ENCODE measurements around the gene OR2AE1.

Gene OR2AE1

DNA sequence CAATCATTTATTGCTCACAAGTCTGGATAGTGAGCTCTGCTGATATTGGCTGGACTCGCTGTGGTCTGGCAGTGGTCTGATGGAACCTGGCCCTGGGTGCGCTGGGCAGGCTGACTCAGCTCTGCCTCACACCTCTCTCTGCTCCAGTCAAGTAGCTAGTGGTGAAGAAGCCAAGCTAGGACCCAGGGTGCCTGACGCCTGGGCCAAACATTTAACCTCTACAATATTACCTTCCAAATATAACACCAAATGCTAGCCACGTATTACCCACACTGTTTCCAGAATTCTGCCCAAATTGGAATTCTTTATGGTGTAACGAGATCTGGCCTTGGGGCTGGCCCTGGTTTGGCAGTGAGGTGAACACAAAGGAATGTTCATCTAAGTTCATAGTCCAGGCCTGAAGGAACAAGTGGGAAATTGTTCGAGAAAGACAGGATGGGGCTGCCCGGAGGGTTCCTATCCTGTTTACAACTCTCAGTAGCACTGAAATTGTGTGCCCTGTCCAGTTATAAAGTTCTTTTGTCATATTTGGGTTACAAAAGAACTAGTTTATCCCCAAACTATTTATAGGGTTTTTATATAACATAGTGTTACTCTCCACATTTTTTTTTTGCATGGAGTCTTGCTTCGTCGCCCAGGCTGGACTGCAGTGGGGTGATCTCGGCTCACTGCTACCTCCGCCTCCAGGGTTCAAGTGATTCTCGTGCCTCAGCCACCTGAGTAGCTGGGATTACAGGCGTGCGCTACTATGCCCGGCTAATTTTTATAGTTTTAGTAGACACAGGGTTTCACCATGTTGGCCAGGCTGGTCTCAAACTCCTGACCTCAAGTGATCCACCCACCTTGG is 16.3 kb downstream of the OR2AE1 start:
- DNase-seq (ENCODE audit: low spot score) = no peak

DNA sequence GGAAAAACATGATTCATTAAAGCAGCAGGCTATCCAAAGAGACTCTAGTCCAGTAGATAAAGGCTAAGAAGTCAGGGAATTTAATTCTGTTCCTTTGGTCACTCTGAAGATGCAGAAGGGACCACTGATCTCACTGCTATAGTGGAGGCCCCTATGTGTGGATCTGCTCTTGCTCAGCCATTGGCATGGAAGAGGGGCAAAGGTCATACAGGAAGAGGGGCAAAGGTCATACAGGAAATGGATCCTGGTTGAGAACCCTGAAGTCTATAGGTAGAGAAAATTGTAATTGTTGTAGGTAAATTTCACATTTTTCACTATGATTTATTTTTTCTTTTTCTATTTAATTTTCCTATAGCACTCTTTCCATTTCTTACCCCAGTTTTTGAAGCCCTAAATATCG is 21.6 kb downstream of the OR2AE1 start:
- DNase-seq (ENCODE audit: low spot score) = no peak

DNA sequence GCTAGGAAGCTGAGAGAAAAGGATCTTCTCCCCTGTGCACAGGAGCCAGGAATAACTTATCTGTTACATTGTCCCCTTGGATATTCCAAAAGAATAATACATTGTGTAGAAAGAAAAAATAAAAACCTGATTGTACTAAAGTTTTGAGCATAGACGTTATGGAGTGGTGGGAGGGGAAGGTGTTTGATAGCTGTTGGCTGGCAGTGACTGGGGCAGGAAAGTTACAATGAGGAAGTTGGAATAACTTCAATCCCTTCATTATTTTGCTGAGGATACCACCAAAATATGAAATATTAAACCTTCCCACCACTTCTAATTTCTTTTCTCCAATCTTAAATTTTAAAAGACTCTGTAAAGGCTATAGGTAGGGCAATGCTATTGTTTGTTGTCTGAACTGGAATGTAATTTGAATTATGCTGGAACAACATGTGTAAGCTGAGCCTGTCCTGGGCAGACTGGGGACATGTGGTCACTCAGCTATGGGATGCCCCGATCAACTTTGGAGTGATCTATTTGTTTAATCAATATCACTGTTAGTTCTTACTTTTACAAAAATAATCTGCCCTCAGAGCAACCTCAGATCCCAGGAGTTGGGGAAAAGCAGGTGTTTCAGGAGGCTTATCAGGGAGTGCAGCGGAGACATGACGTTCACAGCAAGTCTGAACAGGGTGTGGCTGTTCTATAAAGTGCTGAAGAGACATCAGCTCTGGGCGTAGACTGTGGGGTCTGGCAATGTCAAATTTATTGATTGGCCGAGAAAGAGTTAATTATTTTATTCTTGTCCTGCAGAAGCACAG is 28.2 kb downstream of the OR2AE1 start:
- DNase-seq (ENCODE audit: low spot score) = no peak

DNA sequence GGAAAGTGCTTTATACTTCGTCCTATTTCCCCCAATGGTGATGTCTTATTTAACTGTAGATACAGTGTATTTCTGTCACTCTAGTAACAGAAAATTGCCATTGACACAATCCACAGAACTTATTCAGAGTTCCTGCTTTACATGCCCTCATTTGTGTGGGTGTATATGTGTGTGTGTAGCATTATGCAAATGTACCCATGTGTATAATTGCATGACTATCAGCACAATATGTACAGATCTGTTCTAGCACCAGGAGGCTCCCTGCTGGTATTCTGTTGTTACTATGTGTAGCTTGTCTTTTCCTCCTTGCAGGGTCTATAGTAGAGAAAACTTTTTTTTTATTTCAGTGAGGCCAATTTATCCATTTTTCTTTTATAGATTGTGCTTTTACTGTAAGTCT is 32.5 kb downstream of the OR2AE1 start:
- no peak for DNase-seq (ENCODE audit: low spot score)

DNA sequence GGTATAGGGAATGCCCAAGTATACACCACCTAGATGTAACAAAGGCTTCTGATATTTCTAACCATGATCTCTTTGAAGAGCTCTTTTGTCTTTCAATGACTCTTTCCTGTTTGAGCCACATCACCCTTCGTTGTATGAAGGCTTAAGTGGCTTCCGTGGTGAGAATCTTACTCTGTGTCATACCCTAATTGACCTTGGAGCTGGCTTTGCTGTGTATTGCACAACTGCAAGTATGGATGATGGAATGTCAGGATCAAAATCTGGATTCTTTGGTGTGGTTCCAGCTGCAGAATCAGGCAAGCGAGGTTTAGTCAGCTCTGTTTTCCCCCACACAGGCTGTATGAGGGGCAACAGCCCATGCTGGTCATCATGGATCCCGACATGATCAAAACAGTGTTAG is 33.0 kb downstream of the OR2AE1 start:
- DNase-seq (ENCODE audit: low spot score) = no peak

DNA sequence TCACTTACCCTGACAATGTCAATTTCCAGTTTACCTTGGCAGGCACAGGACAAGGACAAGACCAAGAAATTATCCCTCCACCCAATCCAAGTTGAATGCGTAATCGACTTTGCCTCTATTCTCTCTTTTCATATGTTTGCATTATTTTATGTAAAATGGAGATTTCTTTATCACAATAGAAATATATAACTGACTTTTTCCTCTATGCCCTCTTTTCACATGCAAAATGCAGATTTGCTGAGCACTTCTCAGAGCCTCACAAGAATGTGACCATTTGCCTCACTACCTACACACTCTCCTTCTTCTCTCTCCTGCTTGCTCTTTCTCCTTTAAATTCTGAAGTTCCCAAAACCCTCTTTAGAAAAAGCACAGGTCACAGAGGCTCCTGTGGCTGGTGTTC is 33.9 kb downstream of the OR2AE1 start:
- no peak for DNase-seq (ENCODE audit: low spot score)

DNA sequence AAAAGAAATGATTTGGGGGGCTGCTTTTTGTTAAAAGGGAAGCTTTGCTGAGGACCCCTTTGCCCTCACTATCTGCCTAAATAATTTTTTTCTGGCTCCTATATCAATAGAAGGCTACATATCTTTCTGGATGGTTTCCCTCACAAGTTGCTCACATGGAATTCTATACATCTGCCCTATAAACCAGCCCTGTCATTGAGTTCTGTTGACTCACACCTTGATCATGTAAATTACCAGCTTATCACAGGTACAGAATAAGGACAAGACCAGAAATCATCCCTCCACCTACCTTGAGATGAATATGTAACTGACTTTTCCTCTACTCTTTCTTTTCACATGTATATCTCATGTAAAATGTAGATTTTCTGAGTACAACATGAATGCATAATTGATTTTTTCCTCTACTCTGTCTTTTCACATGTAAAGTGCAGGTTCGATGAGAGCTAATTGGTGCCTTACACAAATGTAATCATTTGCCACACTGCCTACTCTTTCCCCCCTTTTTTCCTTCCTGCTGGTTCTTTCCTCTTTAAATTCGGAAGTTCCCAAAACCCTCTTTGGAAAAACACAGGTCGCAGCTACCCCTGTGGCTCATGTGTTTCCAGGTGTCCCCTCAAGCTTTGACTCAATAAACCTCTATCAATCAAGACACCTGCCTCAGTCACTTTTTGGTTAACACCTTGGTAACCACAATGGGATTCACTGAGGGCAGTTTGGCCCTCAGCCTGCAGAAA is 36.5 kb downstream of the OR2AE1 start:
- no peak for DNase-seq (ENCODE audit: low spot score)

DNA sequence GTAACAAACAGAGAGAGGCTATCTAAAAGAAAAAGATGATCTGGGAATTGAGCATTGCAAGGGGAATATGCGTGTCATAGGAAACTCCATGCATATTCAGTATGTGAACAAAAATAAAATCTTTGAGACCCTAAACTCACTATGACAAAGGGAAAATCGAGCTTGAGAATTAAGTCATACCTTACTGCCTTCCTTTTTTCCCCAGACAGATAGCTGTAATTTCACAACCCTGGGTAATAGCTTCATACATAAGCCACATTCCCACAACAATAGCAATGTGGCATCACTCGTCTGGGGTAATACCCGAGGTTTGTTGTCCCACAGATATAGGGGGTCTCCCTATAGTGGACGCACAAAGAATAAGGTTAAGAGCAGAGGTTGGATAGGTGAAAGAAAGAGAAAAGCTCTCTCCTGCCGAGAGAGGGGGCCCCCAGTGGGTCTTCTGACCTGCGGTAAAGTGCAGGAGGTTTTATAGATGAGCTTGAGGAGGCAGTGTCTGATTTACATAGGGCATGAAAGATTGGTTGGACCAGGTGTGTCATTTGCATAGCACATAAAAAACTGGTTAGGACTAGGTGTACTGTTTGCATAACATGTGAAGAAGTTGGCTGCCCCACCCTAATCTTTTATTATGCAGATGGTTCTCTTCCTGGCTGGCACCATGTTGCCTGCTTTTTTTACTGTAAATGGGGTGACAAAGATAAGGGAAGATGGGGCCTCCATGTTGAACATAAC is 37.4 kb downstream of the OR2AE1 start:
- no peak for DNase-seq (ENCODE audit: low spot score)

DNA sequence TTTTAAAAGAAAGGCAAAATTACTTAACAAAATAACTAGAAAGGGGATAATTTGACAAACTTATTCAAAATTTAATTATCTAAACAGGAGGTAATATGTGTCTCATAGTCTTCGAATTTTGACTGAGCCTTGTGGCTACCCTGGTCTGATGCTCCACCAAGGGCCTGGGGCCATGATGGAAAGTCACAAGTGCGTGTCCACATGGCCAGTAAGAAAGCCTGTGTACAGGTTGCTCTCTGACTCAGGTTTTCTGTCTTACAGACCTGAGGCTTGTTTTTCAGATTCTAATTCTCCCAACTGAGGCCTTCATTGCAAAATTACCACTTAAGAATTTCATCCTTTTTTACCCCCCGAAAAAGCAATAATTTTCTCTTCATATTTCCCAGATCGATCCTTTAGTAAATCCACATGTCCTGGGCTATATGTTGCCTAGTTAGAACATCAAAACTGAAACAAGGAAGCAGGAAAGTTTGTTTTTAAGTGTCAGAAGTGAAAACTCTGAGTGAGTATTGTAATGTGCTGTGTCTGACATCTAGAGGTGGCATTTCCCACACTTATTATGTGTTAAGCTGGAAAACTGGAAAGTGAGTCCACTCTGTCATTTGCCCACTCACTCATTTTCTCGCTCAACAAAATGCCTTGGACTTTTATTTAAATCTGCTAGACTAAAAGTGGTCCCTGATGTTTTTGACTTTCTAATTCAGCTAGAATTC is 39.0 kb downstream of the OR2AE1 start:
- DNase-seq (ENCODE audit: low spot score) = no peak

DNA sequence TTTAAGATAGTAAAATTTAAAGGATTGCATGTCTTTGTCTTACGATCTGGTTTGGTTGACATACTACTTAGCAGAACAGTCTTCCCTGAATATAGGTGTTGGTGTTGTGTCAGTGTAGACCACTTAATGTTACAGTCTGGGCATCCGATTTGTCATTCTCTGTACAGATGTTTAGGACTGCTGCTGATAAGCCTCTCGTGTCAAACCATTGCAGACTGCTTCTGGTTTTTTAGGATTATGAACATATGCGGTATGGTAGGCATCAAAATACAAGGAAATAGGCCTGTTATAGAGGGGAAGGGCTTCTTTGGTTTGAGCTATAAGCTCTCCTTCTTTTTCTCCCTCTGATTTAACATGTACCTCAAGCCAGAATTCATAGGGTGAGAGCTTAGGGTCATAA is 41.6 kb downstream of the OR2AE1 start:
- DNase-seq (ENCODE audit: low spot score) = no peak

DNA sequence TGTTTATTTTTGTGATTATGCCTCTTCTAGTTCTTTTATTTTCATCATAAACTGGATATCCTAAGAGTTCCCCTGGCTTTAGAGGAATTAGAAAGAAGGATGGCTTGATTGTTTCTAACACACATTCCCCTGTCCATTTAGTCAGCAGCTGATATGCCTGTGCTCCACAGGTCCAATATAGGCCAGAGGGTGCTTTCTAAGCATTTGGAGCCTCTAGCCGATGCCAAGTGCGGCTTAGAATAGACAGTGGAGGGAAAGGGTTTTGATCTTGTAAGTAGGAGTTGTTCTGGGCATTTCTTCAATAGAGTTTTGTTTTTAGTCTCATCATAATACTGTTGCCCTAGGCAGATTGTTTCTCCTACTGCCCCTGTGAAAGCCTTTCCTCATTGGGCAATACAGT is 42.5 kb downstream of the OR2AE1 start:
- no peak for DNase-seq (ENCODE audit: low spot score)

DNA sequence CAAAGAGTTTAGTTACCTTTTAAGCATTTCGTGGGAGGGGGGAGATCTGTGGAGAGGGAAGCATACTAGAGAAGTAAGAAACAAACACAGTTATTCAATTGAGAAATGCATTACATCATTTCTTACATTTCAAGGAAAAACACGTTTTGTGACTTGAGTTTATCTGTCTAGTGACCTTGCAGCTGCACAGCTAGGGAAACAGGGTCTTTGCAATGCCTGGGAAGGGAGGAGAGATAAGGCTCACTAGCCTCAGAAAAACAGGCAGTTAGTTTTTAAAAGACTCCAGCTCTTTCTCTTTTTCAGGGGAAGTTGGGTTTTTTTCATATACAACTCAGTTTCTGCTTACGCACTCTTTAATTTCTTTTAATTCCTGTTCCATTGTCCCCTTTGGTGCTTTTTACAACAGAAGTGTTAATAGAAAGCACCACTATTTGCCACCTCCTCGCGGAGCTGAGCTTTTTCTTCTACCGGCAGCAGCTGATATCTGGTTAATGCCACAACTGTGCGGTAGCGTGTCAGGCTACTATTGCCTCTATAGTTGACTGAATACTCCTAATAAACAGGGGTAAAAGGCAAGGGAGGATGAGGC is 43.5 kb downstream of the OR2AE1 start:
- DNase-seq (ENCODE audit: low spot score) = no peak

DNA sequence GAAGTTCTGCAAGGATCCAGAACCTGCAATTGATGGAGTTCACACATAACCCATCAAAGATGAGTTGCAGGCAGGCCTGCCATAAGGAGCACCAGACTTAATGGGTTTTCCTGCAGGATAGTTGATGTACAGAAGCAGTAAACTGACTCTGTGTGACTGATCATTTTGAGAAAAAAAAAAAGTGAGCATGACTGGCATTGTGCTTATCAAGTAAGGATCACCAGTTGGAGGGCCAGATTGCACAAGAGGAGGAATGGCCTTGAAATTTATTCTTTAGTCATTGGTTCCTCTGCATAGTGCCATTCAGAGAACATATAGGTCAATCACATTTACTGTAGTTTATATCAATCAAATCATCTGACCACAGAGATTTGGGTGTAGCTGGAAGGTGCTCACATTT is 45.2 kb downstream of the OR2AE1 start:
- no peak for DNase-seq (ENCODE audit: low spot score)

DNA sequence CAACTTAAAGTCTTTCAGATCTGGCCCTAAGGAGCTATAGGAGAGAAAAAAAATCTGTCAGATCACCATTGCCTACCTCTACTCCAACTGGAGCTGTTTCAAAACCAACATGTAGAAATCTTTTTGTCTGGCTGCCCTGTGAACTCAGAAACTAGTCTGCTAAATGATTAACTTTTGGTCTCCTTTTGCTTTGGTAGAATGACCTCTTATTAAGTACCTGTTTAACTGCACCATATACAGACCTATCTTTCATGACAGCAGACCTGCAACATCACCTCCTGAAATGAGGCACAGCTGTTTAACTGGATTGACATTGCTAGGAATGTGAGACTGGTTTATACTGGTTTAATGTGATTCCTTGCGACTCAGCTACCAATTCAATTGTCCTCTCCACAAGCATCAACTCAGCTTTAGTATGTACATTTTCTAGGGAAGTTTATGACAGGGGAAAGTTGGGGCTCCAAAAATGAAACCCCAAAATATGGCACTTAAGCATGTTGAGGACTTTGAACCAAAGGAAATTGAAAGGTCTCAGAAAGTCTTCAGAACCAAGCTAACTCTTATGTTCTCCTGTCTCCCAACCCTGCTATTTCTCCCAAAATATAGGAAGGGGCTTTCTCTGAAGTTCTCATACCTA is 47.2 kb downstream of the OR2AE1 start:
- DNase-seq (ENCODE audit: low spot score) = no peak

DNA sequence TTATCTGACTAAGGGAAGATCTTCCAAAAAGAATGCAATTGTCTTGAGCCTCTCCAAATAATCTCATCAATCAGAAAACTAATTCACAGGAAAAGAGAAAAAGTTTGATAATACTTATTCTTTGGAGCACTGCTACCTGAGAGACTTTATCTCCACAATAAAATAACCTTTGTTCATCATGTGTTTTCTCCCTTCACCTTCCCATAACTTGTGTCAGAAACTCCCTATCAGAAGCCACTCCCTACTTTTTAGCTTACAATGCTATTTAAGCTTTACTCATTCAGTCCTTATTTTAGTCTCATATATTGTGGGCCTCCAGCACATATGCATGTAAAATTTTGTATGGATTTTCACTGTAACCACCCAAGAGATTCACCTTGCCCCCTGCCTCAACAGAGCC is 48.0 kb downstream of the OR2AE1 start:
- DNase-seq (ENCODE audit: low spot score) = no peak

DNA sequence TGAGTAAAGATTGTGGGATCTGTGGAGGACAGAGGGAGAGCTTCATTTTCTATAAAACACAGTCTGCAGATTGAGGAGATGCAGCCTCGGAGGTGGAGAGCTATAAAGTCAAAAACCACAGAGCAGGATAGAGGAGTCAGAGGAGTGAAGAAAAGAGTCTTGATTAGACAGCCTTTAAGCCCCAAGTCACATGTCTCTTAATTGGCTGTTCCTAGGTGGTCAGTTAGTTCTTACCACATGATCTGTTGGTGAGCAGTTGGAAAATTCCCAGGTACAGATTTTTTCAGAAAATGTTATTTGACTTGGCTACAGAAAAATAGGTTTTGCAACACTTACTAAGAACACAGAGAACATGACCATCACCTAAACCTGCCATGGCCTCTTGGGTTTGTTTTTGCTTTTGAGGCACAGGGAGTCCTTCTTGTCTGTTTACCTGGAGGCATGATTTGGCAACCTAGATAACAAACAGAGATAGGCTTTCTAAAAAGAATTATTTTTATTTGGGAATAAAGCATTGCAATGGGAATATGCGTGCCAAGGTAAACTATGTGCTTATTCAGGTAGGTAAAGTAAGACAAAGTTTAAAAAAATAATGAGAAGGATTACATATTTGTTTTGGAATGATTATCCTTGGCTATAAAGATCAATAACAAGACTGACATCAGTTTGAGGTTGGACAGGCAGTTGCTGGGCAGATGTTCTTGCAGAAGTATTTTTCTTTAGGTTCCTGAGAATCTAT is 49.6 kb downstream of the OR2AE1 start:
- no peak for DNase-seq (ENCODE audit: low spot score)

All from ecto neural progenitor cell (in vitro differentiated cells).